ENCODE data around the gene GNPDA1.

The GNPDA1 gene

DNA sequence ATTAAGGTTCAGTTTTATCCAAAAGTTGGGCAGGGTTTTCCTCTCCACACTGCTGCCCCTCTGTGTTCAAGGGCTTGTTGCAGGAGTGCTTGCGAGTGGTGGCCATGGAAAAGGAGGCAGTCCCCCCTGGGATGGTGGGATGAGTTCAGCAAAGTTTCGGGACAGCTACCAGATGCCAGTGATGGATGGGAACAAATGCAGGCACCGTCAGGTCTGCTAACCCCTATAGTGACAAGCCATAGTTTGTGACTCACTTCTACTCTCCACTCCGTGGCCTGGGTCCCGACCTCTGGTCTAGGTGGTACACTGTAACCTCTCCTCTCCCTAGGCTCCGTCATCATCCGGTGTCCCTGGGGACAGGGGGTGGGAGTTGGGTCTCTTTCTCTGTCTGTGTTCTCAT is 47.8 kb downstream of the GNPDA1 start:
- H3K36me3 ChIP-seq (ENCODE audit: insufficient read depth, low read length) = no peaks in the 10 kb centered on the region
- TF ChIP-seq EZH2 (IDR thresholded peaks at IDR 0.05; ENCODE audit: borderline replicate concordance, low read length) = no peak
- TF ChIP-seq, protein P1, sequence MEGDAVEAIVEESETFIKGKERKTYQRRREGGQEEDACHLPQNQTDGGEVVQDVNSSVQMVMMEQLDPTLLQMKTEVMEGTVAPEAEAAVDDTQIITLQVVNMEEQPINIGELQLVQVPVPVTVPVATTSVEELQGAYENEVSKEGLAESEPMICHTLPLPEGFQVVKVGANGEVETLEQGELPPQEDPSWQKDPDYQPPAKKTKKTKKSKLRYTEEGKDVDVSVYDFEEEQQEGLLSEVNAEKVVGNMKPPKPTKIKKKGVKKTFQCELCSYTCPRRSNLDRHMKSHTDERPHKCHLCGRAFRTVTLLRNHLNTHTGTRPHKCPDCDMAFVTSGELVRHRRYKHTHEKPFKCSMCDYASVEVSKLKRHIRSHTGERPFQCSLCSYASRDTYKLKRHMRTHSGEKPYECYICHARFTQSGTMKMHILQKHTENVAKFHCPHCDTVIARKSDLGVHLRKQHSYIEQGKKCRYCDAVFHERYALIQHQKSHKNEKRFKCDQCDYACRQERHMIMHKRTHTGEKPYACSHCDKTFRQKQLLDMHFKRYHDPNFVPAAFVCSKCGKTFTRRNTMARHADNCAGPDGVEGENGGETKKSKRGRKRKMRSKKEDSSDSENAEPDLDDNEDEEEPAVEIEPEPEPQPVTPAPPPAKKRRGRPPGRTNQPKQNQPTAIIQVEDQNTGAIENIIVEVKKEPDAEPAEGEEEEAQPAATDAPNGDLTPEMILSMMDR (IDR thresholded peaks at IDR 0.05; ENCODE audit: low read length) = no peak
- H3K27ac ChIP-seq (ENCODE audit: low read depth, low read length, poor library complexity, severe bottlenecking) = no peak overlapping the region
- H3K9ac ChIP-seq (ENCODE audit: low read length) = no peak overlapping the region
- no peak overlapping the region for H2AFZ ChIP-seq (ENCODE audit: low read length)
- no peak overlapping the region for H3K4me2 ChIP-seq (ENCODE audit: low read length)
- peaks cover 36% of the 10 kb centered on the region for H3K4me1 ChIP-seq (ENCODE audit: insufficient read depth, low read length, severe bottlenecking)
- no peaks in the 10 kb centered on the region for H3F3A ChIP-seq (ENCODE audit: insufficient read depth, low read length)
- H3K79me2 ChIP-seq (ENCODE audit: insufficient read depth, low read length) = peaks cover 7% of the 10 kb centered on the region
- H3K9me2 ChIP-seq (ENCODE audit: low read depth, low read length) = no peaks in the 10 kb centered on the region
- H3K9me3 ChIP-seq (ENCODE audit: low read length) = no peaks in the 10 kb centered on the region
- H4K20me1 ChIP-seq (ENCODE audit: insufficient read depth, low read length) = no peaks in the 10 kb centered on the region
- no peaks in the 10 kb centered on the region for H3K27me3 ChIP-seq (ENCODE audit: insufficient read depth, low read length)
- no peak overlapping the region for H3K4me3 ChIP-seq (ENCODE audit: low read depth, low read length, poor library complexity, severe bottlenecking)

DNA sequence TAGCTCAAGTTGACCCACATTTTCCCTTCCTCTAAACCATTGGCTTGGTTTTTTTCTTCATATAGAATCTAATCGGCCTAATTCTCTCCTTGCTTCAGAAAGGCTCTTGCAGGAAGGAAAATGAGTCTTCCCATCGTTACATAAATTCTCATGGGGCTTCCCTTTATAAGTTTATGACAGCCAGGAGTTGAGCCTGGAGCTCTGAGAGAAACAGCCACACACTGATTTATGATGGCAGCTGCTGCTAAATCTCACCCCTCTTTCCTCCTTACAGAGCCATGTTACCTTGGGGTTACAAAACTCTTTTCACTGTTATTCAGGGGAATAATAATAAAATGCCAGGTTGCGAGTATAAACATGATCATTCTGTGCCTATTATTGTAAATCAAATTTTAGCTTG is 49.1 kb downstream of the GNPDA1 start:
- H3K4me2 ChIP-seq (ENCODE audit: low read length) = no peak overlapping the region
- H3K9ac ChIP-seq (ENCODE audit: low read length) = no peak overlapping the region
- no peaks in the 10 kb centered on the region for H3K27me3 ChIP-seq (ENCODE audit: insufficient read depth, low read length)
- H4K20me1 ChIP-seq (ENCODE audit: insufficient read depth, low read length) = no peaks in the 10 kb centered on the region
- no peaks in the 10 kb centered on the region for H3K9me3 ChIP-seq (ENCODE audit: low read length)
- H3K9me2 ChIP-seq (ENCODE audit: low read depth, low read length) = no peaks in the 10 kb centered on the region
- H3K36me3 ChIP-seq (ENCODE audit: insufficient read depth, low read length) = no peaks in the 10 kb centered on the region
- H3K79me2 ChIP-seq (ENCODE audit: insufficient read depth, low read length) = no peaks in the 10 kb centered on the region
- no peak overlapping the region for H3K27ac ChIP-seq (ENCODE audit: low read depth, low read length, poor library complexity, severe bottlenecking)
- TF ChIP-seq EZH2 (IDR thresholded peaks at IDR 0.05; ENCODE audit: borderline replicate concordance, low read length) = no peak
- TF ChIP-seq, protein P1 (IDR thresholded peaks at IDR 0.05; ENCODE audit: low read length) = no peak
- H3K4me3 ChIP-seq (ENCODE audit: low read depth, low read length, poor library complexity, severe bottlenecking) = no peak overlapping the region
- H2AFZ ChIP-seq (ENCODE audit: low read length) = no peak overlapping the region
- H3K4me1 ChIP-seq (ENCODE audit: insufficient read depth, low read length, severe bottlenecking) = peaks cover 29% of the 10 kb centered on the region
- H3F3A ChIP-seq (ENCODE audit: insufficient read depth, low read length) = no peaks in the 10 kb centered on the region

DNA sequence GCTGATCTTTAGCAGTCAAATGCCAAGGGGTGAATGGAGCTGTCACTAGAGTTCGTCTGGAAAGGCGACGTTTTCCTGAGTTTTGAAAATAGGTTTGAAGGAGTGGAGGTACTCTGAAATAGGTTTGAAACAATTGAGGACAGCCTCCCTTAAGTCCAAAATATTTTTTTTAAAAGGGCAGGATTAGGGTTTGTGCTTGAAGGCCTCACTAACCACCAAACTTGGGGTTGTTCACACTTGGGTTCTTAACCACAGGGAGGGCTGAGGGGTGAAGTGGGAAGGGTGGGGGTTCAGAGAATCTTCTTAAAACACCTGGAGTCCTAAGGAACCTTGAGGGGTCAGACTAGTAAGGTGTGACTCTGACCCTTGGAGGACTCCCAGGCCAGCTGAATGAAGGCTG is 51.4 kb downstream of the GNPDA1 start:
- Histone ChIP-seq H3K36me3 (ENCODE audit: insufficient read depth, low read length) (no peaks in the 10 kb centered on the region), H3K27ac (ENCODE audit: low read depth, low read length, poor library complexity, severe bottlenecking) (no peak overlapping the region), H3K4me3 (ENCODE audit: low read depth, low read length, poor library complexity, severe bottlenecking) (no peak overlapping the region), H3K9ac (ENCODE audit: low read length) (no peak overlapping the region; the same call in 1 of the 2 replicates), H4K20me1 (ENCODE audit: insufficient read depth, low read length) (no peaks in the 10 kb centered on the region), H3K9me3 (ENCODE audit: low read length) (no peaks in the 10 kb centered on the region), H3F3A (ENCODE audit: insufficient read depth, low read length) (no peaks in the 10 kb centered on the region), H3K79me2 (ENCODE audit: insufficient read depth, low read length) (no peaks in the 10 kb centered on the region), H3K27me3 (ENCODE audit: insufficient read depth, low read length) (no peaks in the 10 kb centered on the region), H3K4me2 (ENCODE audit: low read length) (no peak overlapping the region), H2AFZ (ENCODE audit: low read length) (no peak overlapping the region; the same call in 1 of the 2 replicates), H3K4me1 (ENCODE audit: insufficient read depth, low read length, severe bottlenecking) (peaks cover 12% of the 10 kb centered on the region), H3K9me2 (ENCODE audit: low read depth, low read length) (no peaks in the 10 kb centered on the region)
- TF ChIP-seq EZH2 (IDR thresholded peaks at IDR 0.05; ENCODE audit: borderline replicate concordance, low read length) = no peak
- TF ChIP-seq, protein P1 (IDR thresholded peaks at IDR 0.05; ENCODE audit: low read length) = no peak

Measured in OCI-LY1 (cell line).